Loucy (cell line): ENCODE data around the gene OGN.

Source experiments
- H2AFZ ChIP-seq: fragments of 200-600 bp; sonication (generic); 2 replicates; pipeline ENCODE4 v1.6.0; 2016; ENCODE audit warnings: antibody characterized with exemption, mild to moderate bottlenecking, low read length, moderate library complexity
- H3F3A ChIP-seq: fragments of 200-600 bp; 2 replicates; pipeline ENCODE4 v1.6.0; 2016; ENCODE audit warnings: antibody characterized with exemption, low read depth, mild to moderate bottlenecking
- H3K27me3 ChIP-seq: fragments of 200-600 bp; sonication (generic); 2 replicates; pipeline ENCODE4 v1.6.1; 2014; ENCODE audit warnings: low read length, mild to moderate bottlenecking; ENCODE audit not compliant: insufficient read depth, poor library complexity, severe bottlenecking
- H3K36me3 ChIP-seq: fragments of 200-600 bp; sonication (generic); 2 replicates; pipeline ENCODE4 v1.6.1; 2016; ENCODE audit warnings: low read length; ENCODE audit not compliant: insufficient read depth
- H3K4me1 ChIP-seq: fragments of 200-600 bp; sonication (generic); 2 replicates; pipeline ENCODE4 v1.5.1; 2014; ENCODE audit warnings: low read length, mild to moderate bottlenecking; ENCODE audit not compliant: insufficient read depth, poor library complexity, severe bottlenecking
- H3K4me2 ChIP-seq: fragments of 200-600 bp; sonication (generic); 2 replicates; pipeline ENCODE4 v1.6.0; 2014; ENCODE audit warnings: antibody characterized with exemption, low read length, low read depth, mild to moderate bottlenecking; ENCODE audit not compliant: poor library complexity, severe bottlenecking
- H3K4me3 ChIP-seq: fragments of 200-600 bp; sonication (generic); 2 replicates; pipeline ENCODE4 v1.5.1; 2014; ENCODE audit warnings: low read length, mild to moderate bottlenecking, mixed read lengths; ENCODE audit not compliant: poor library complexity, severe bottlenecking
- H3K79me2 ChIP-seq: fragments of 200-600 bp; sonication (generic); 2 replicates; pipeline ENCODE4 v1.6.1; 2014; ENCODE audit warnings: low read length; ENCODE audit not compliant: insufficient read depth
- H3K9ac ChIP-seq: fragments of 200-600 bp; sonication (generic); 2 replicates; pipeline ENCODE4 v1.6.0; 2014; ENCODE audit warnings: mild to moderate bottlenecking, low read depth, low read length, moderate library complexity; ENCODE audit not compliant: poor library complexity, severe bottlenecking
- H3K9me2 ChIP-seq: fragments of 200-600 bp; sonication (generic); replicated peaks from 2 replicates; pipeline ENCODE4 v1.6.1; 2016; ENCODE audit warnings: low read depth, low read length, mixed read lengths
- H3K9me3 ChIP-seq: fragments of 200-600 bp; sonication (generic); 2 replicates; pipeline ENCODE4 v1.6.1; 2014; ENCODE audit warnings: mild to moderate bottlenecking, antibody characterized with exemption, low read length, low read depth; ENCODE audit not compliant: insufficient read depth
- H4K20me1 ChIP-seq: fragments of 200-600 bp; sonication (generic); 2 replicates; pipeline ENCODE4 v1.6.0; 2014; ENCODE audit warnings: antibody characterized with exemption, low read length, mild to moderate bottlenecking; ENCODE audit not compliant: insufficient read depth, poor library complexity, severe bottlenecking
- CTCF ChIP-seq: fragments of 200-600 bp; sonication (generic); conservative IDR thresholded peaks from 2 replicates; pipeline ENCODE4 v1.5.1; 2014; ENCODE audit warnings: mild to moderate bottlenecking, antibody characterized with exemption, low read length
- EZH2phosphoT487 ChIP-seq: fragments of 200-600 bp; IDR thresholded peaks from 2 replicates; pipeline ENCODE4 v1.6.1; 2018; ENCODE audit warnings: antibody characterized with exemption, mild to moderate bottlenecking, moderate library complexity, borderline replicate concordance

The OGN gene

GRCh38 chr9:92350740-92351133 lies 53.6 kb downstream of the OGN start:
- H3K9ac ChIP-seq = no peak overlapping the region
- 0 out of 2 replicates have a peak, but pooled peaks cover 5% of the 10 kb centered on the region for H3K9me3 ChIP-seq
- H3K27me3 ChIP-seq = no peaks in the 10 kb centered on the region
- TF ChIP-seq EZH2phosphoT487 (no peak), CTCF (no peak)
- peaks cover 19% of the 10 kb centered on the region; the same call in 1 of the 2 replicates for H3K36me3 ChIP-seq
- H3K4me3 ChIP-seq = no peak overlapping the region
- no peaks in the 10 kb centered on the region for H3K4me1 ChIP-seq
- H3K79me2 ChIP-seq = no peaks in the 10 kb centered on the region
- no peaks in the 10 kb centered on the region for H4K20me1 ChIP-seq
- H3K9me2 ChIP-seq = no peaks in the 10 kb centered on the region
- H2AFZ ChIP-seq = no peak overlapping the region
- H3F3A ChIP-seq = no peaks in the 10 kb centered on the region
- no peak overlapping the region for H3K4me2 ChIP-seq

DNA sequence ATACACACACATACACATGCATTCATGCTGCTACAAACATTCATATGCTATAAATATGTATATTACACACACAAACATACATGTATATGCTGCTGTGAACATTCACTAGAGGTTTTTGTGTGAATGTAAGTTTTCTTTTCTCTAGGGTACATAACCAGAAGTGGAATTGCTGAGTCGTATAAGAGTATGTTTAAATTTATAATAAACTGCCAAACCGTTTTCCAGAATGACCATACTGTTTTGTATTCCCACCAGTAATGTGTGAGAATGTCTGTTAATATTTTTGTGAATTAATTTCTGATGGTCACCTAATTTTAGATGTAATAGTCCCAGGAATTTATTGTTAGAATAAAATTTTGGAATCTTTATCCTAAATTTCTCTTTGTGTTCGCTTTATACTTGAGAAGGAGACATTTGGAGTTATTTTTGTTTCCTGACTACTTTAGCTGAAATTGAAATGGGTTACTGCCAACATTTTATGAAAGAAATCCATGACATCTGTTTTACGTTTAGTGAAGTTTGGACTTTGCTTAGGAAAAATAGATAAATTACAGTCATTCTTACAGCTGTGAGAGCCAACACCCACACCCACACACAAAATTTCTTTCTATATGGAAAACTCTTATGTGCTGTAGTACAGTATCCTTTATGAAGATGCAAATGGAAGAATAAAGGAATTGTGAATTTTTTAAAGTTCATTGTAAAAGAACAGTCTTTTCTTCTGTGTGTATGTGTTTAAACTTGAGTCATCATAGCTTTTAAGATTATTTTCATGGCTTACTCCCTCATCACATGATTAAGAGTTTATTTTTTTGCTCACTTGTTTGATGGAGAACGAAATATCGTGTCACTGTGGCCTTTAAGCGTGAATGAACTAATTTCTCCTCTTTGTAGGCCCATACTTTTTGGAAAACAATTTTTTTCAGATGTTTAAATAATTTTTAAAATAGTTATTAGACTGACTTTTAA lies 54.3 kb downstream of the OGN start:
- no peaks in the 10 kb centered on the region for H3K27me3 ChIP-seq
- H3K9me3 ChIP-seq = 0 out of 2 replicates have a peak, but pooled peaks cover 5% of the 10 kb centered on the region
- no peaks in the 10 kb centered on the region for H3K79me2 ChIP-seq
- peaks cover 19% of the 10 kb centered on the region; the same call in 1 of the 2 replicates for H3K36me3 ChIP-seq
- no peak overlapping the region for H3K4me3 ChIP-seq
- no peak for TF ChIP-seq CTCF
- no peak for TF ChIP-seq EZH2phosphoT487
- H3F3A ChIP-seq = no peaks in the 10 kb centered on the region
- no peak overlapping the region for H3K4me2 ChIP-seq
- H4K20me1 ChIP-seq = no peaks in the 10 kb centered on the region
- no peak overlapping the region for H3K9ac ChIP-seq
- H3K9me2 ChIP-seq = no peaks in the 10 kb centered on the region
- H3K4me1 ChIP-seq = no peaks in the 10 kb centered on the region
- H2AFZ ChIP-seq = no peak overlapping the region

- no peaks in the 10 kb centered on the region for H3K9me3 ChIP-seq
- no peaks in the 10 kb centered on the region for H3K4me1 ChIP-seq
- TF ChIP-seq EZH2phosphoT487 = no peak
- no peak for TF ChIP-seq CTCF
- H3K9ac ChIP-seq = no peak overlapping the region
- no peaks in the 10 kb centered on the region for H3K9me2 ChIP-seq
- no peaks in the 10 kb centered on the region for H4K20me1 ChIP-seq
- no peak overlapping the region for H2AFZ ChIP-seq
- no peaks in the 10 kb centered on the region for H3K27me3 ChIP-seq
- no peaks in the 10 kb centered on the region for H3F3A ChIP-seq
- no peak overlapping the region for H3K4me3 ChIP-seq
- H3K36me3 ChIP-seq = peaks cover 15% of the 10 kb centered on the region; the same call in 1 of the 2 replicates
- H3K4me2 ChIP-seq = no peak overlapping the region
- H3K79me2 ChIP-seq = no peaks in the 10 kb centered on the region
These were observed 58.8 kb downstream of the OGN start for GRCh38 chr9:92345582-92345981.
